Gastrocnemius medialis (tissue), 4 donors: ENCODE results near the gene CEMP1.

Experiments
- POLR2A ChIP-seq, 2 donors: fragments of 450-650 bp; IDR thresholded peaks; one replicate each; pipeline ENCODE4 v1.6.1; 2017; ENCODE audit warnings: antibody characterized with exemption in 2 of 2, mild to moderate bottlenecking in 2 of 2, moderate library complexity in 2 of 2
- TF ChIP-seq, protein P1 (sequence below), 5 experiments: fragments of 450-650 bp in 3 of 5; fragments of 200-600 bp in 2 of 5; sonication (generic) in 2 of 5; IDR thresholded peaks in 4 of 5; conservative IDR thresholded peaks in 1 of 5; 1 replicate in 4 of 5; 2 replicates in 1 of 5; pipeline ENCODE4 v1.5.1; 2016 to 2019; ENCODE audit warnings: antibody characterized with exemption in 5 of 5, mild to moderate bottlenecking in 3 of 5, moderate library complexity in 3 of 5

DNA sequence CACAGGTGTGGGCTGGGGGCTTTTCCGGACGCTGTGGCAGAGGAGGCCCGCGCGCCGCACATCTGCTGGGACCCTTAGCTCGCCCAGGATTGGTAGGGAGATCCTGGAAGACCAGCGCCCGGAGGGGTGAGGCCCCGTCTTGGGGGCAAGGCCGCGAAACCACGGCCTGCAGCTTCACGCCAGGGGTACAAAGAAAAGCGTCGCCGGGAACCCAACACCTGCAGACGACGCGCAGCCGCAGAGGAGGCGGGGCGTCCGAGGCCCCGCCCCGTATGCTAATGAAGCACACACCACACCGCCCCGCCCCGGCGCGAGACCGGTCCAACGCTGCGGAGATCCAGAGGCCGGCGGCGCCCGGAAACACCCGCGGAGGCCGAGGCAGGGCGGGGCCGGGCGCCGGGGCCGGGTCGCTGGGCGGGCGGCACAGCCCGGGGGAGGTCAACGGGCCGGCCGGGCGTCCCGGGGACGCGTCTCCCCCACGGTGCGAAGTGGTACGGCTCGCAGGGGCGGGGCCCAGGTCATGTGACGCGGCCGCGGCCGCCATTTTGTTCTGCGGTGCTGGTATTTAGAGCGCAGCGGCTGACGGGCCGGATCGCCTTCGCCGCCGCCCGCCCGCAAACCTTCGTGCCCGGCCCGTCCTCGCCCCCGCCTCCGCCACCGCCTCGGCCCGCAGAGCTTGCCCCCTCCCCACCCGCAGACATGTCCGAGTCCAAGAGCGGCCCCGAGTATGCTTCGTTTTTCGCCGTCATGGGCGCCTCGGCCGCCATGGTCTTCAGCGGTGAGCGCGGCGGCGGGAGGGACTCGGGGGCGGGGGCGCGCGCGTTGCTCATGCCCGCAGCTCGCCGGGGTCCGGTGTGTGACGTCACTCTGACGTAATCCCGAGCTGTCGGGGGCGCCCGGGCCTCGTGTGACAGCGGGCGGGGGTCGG is 17.5 kb downstream of the CEMP1 start, which contains the start of gene ATP6V0C:
- TF ChIP-seq, protein P1, sequence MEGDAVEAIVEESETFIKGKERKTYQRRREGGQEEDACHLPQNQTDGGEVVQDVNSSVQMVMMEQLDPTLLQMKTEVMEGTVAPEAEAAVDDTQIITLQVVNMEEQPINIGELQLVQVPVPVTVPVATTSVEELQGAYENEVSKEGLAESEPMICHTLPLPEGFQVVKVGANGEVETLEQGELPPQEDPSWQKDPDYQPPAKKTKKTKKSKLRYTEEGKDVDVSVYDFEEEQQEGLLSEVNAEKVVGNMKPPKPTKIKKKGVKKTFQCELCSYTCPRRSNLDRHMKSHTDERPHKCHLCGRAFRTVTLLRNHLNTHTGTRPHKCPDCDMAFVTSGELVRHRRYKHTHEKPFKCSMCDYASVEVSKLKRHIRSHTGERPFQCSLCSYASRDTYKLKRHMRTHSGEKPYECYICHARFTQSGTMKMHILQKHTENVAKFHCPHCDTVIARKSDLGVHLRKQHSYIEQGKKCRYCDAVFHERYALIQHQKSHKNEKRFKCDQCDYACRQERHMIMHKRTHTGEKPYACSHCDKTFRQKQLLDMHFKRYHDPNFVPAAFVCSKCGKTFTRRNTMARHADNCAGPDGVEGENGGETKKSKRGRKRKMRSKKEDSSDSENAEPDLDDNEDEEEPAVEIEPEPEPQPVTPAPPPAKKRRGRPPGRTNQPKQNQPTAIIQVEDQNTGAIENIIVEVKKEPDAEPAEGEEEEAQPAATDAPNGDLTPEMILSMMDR (IDR thresholded peaks at IDR 0.05 in 4 of 5, conservative IDR thresholded peaks at IDR 0.05 in 1 of 5) = no peak
- TF ChIP-seq POLR2A (IDR thresholded peaks at IDR 0.05) = peak; percentile 91
